Measurements from ENCODE around the gene GCNT2.
"Not testable (repeated sequence)": the region's sequence is repeated elsewhere in the genome, so short reads cannot be mapped to it uniquely, and the experiment has no call there.

The GCNT2 gene

GRCh38 chr6:10658910-10659698 is 138.0 kb downstream of the GCNT2 start:
- Mint-ChIP-seq H3K4me3 (no peak overlapping the region), H3K4me1 (ENCODE audit: low read depth) (peaks cover 18% of the 10 kb centered on the region), H3K9me3 (no peaks in the 10 kb centered on the region), H3K27me3 (peaks cover 17% of the 10 kb centered on the region), H3K27ac (no peak overlapping the region), H3K36me3 (ENCODE audit: low read depth) (no peaks in the 10 kb centered on the region)

- no peak overlapping the region for H3K27ac Mint-ChIP-seq
- H3K27me3 Mint-ChIP-seq, result peaks cover 16% of the 10 kb centered on the region
- H3K9me3 Mint-ChIP-seq, result no peaks in the 10 kb centered on the region
- H3K4me3 Mint-ChIP-seq, result no peak overlapping the region
- H3K36me3 Mint-ChIP-seq (ENCODE audit: low read depth), result no peaks in the 10 kb centered on the region
- peaks cover 18% of the 10 kb centered on the region for H3K4me1 Mint-ChIP-seq (ENCODE audit: low read depth)
These were observed 138.7 kb downstream of the GCNT2 start for GRCh38 chr6:10659699-10660348.

- not testable (repeated sequence) for H3K36me3 Mint-ChIP-seq (ENCODE audit: low read depth); H3K27ac Mint-ChIP-seq; H3K4me3 Mint-ChIP-seq
These were observed 139.5 kb downstream of the GCNT2 start for GRCh38 chr6:10660431-10661191.

GRCh38 chr6:10662207-10662606 is 141.1 kb downstream of the GCNT2 start:
- H3K4me1 Mint-ChIP-seq (ENCODE audit: low read depth), result peaks cover 6% of the 10 kb centered on the region
- peaks cover 12% of the 10 kb centered on the region for H3K27me3 Mint-ChIP-seq
- H3K27ac Mint-ChIP-seq, result no peak overlapping the region
- no peaks in the 10 kb centered on the region for H3K36me3 Mint-ChIP-seq (ENCODE audit: low read depth)
- H3K4me3 Mint-ChIP-seq, result no peak overlapping the region
- peaks cover 8% of the 10 kb centered on the region for H3K9me3 Mint-ChIP-seq

More at GRCh38 chr6:10660431-10661191, 139.5 kb downstream of the GCNT2 start:
- not testable (repeated sequence) for H3K4me1 Mint-ChIP-seq (ENCODE audit: low read depth); H3K9me3 Mint-ChIP-seq
- peaks cover 11% of the 10 kb centered on the region for H3K27me3 Mint-ChIP-seq

- peaks cover 16% of the 10 kb centered on the region for H3K27me3 Mint-ChIP-seq
- H3K36me3 Mint-ChIP-seq (ENCODE audit: low read depth), result no peaks in the 10 kb centered on the region
- peaks cover 8% of the 10 kb centered on the region for H3K9me3 Mint-ChIP-seq
- no peak overlapping the region for H3K4me3 Mint-ChIP-seq
- no peak overlapping the region for H3K27ac Mint-ChIP-seq
- H3K4me1 Mint-ChIP-seq (ENCODE audit: low read depth), result peaks cover 11% of the 10 kb centered on the region
These were observed 141.6 kb downstream of the GCNT2 start for GRCh38 chr6:10662742-10663141.

GRCh38 chr6:10665595-10665994 is 144.4 kb downstream of the GCNT2 start:
- H3K9me3 Mint-ChIP-seq; H3K4me3 Mint-ChIP-seq; H3K36me3 Mint-ChIP-seq (ENCODE audit: low read depth); H3K27ac Mint-ChIP-seq: not testable (repeated sequence)
- peaks cover 18% of the 10 kb centered on the region for H3K27me3 Mint-ChIP-seq
- H3K4me1 Mint-ChIP-seq (ENCODE audit: low read depth), result peaks cover 13% of the 10 kb centered on the region

- H3K27ac Mint-ChIP-seq, result peak overlapping the region; percentile 69
- H3K9me3 Mint-ChIP-seq, result peaks cover 8% of the 10 kb centered on the region
- H3K4me3 Mint-ChIP-seq, result no peak overlapping the region
- peaks cover 18% of the 10 kb centered on the region for H3K27me3 Mint-ChIP-seq
- H3K36me3 Mint-ChIP-seq (ENCODE audit: low read depth), result no peaks in the 10 kb centered on the region
- H3K4me1 Mint-ChIP-seq (ENCODE audit: low read depth), result peaks cover 13% of the 10 kb centered on the region
These were observed 147.2 kb downstream of the GCNT2 start for GRCh38 chr6:10668126-10668917.

- no peaks in the 10 kb centered on the region for H3K36me3 Mint-ChIP-seq (ENCODE audit: low read depth)
- H3K4me3 Mint-ChIP-seq, result no peak overlapping the region
- H3K27me3 Mint-ChIP-seq, result no peaks in the 10 kb centered on the region
- H3K27ac Mint-ChIP-seq, result no peak overlapping the region
- H3K4me1 Mint-ChIP-seq (ENCODE audit: low read depth), result no peaks in the 10 kb centered on the region
- no peaks in the 10 kb centered on the region for H3K9me3 Mint-ChIP-seq
These were observed 155.3 kb downstream of the GCNT2 start for GRCh38 chr6:10676403-10676802.

GRCh38 chr6:10678456-10678855 is 157.3 kb downstream of the GCNT2 start:
- H3K27me3 Mint-ChIP-seq, result no peaks in the 10 kb centered on the region
- no peaks in the 10 kb centered on the region for H3K9me3 Mint-ChIP-seq
- H3K36me3 Mint-ChIP-seq (ENCODE audit: low read depth), result no peaks in the 10 kb centered on the region
- peaks cover 15% of the 10 kb centered on the region for H3K4me1 Mint-ChIP-seq (ENCODE audit: low read depth)
- no peak overlapping the region for H3K4me3 Mint-ChIP-seq
- H3K27ac Mint-ChIP-seq, result no peak overlapping the region

Data from stimulated activated naive CD8-positive, alpha-beta T cell treated with anti-CD3 and anti-CD28 coated beads, Interleukin-15, Interleukin-2, amounts not matched to agents 100 ng/mL and 50 ng/mL, for 24 hours (primary cell).